ENCODE results near the gene TSPAN18. TPM values are rescaled to one million over a fixed set of nuclear protein-coding genes. Genes with fewer than 3 reads are reported as not detected.

TSPAN18 gene
- total RNA-seq, 1 donor = 5.8 TPM

DNA sequence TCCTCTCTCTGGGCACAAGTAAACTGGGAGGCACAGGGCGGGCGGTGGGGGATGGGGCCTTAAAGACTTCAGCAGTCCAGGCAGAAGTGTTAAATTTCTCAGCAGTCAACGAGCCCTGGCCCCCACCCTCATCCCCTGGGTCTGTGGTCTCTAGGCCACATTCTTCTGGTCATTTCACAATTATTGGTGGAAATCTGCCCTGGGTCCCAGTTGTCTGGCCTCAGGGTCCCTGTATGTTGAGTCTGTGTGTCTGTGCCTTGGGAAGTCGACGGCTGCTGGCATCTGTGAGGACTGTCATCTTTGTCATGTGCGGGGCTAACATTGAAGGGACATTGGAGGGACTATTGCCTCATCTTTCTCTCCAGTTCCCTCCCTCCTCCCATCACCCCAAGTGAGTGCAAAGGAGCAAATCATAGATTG is 1.7 kb downstream of the TSPAN18 start:
- Histone ChIP-seq H3K4me2 (ENCODE audit: insufficient read depth, low read length) (peak overlapping the region; percentile 71), H3K79me2 (ENCODE audit: insufficient read depth, low read length) (no peaks in the 10 kb centered on the region), H3K9me3 (ENCODE audit: low read depth, low read length) (no peaks in the 10 kb centered on the region), H3K27ac (ENCODE audit: low read depth, low read length) (no peak overlapping the region), H4K20me1 (ENCODE audit: insufficient read depth, low read length) (no peaks in the 10 kb centered on the region), H2AFZ (ENCODE audit: low read length) (no peak overlapping the region), H3K36me3 (ENCODE audit: insufficient read depth, low read length) (no peaks in the 10 kb centered on the region), H3K27me3 (ENCODE audit: insufficient read depth, low read length) (peaks cover 65% of the 10 kb centered on the region), H3K4me3 (ENCODE audit: insufficient read depth, low read length) (peak overlapping the region; percentile 71), H3K4me1 (ENCODE audit: insufficient read depth, low read length) (peaks cover 7% of the 10 kb centered on the region)
- no peak for TF ChIP-seq CTCF (IDR thresholded peaks at IDR 0.05; ENCODE audit: extremely low read depth, low read depth, low read length)
- DNase-seq (ENCODE audit: insufficient read length, low spot score, missing footprints) = peak; percentile 87

GRCh38 chr11:44729063-44729462 is 2.3 kb downstream of the TSPAN18 start:
- DNase-seq (ENCODE audit: insufficient read length, low spot score, missing footprints) = no peak
- no peaks in the 10 kb centered on the region for H4K20me1 ChIP-seq (ENCODE audit: insufficient read depth, low read length)
- no peak overlapping the region for H2AFZ ChIP-seq (ENCODE audit: low read length)
- no peaks in the 10 kb centered on the region for H3K9me3 ChIP-seq (ENCODE audit: low read depth, low read length)
- peaks cover 65% of the 10 kb centered on the region for H3K27me3 ChIP-seq (ENCODE audit: insufficient read depth, low read length)
- no peaks in the 10 kb centered on the region for H3K79me2 ChIP-seq (ENCODE audit: insufficient read depth, low read length)
- H3K27ac ChIP-seq (ENCODE audit: low read depth, low read length) = no peak overlapping the region
- H3K4me2 ChIP-seq (ENCODE audit: insufficient read depth, low read length) = no peak overlapping the region
- H3K4me1 ChIP-seq (ENCODE audit: insufficient read depth, low read length) = peaks cover 7% of the 10 kb centered on the region
- H3K4me3 ChIP-seq (ENCODE audit: insufficient read depth, low read length) = no peak overlapping the region
- no peaks in the 10 kb centered on the region for H3K36me3 ChIP-seq (ENCODE audit: insufficient read depth, low read length)
- no peak for TF ChIP-seq CTCF (IDR thresholded peaks at IDR 0.05; ENCODE audit: extremely low read depth, low read depth, low read length)

DNA sequence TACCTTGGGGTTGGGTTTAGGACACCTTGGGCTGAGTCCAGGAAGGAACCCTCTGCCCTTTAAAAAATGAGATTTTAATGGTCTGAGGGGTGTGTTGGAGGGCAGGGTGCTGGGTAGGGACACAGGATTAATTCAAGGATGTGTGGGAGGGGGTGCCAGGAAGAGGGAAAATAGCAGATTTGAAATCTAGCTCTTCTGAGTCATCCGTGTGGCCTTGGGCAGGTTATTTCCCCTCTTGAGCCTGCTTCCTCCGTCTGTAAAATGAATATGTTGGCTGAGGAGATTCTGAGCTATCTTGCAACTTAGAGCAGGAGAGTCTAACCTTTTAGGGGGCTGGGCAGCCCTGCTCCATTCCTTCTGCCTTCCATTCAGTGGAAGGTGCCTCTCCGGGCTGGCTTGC is 3.0 kb downstream of the TSPAN18 start:
- no peak overlapping the region for H3K27ac ChIP-seq (ENCODE audit: low read depth, low read length)
- H3K9me3 ChIP-seq (ENCODE audit: low read depth, low read length) = no peaks in the 10 kb centered on the region
- no peaks in the 10 kb centered on the region for H3K36me3 ChIP-seq (ENCODE audit: insufficient read depth, low read length)
- peaks cover 7% of the 10 kb centered on the region for H3K4me1 ChIP-seq (ENCODE audit: insufficient read depth, low read length)
- no peak overlapping the region for H3K4me3 ChIP-seq (ENCODE audit: insufficient read depth, low read length)
- DNase-seq (ENCODE audit: insufficient read length, low spot score, missing footprints) = no peak
- no peaks in the 10 kb centered on the region for H3K79me2 ChIP-seq (ENCODE audit: insufficient read depth, low read length)
- no peak overlapping the region for H3K4me2 ChIP-seq (ENCODE audit: insufficient read depth, low read length)
- TF ChIP-seq CTCF (IDR thresholded peaks at IDR 0.05; ENCODE audit: extremely low read depth, low read depth, low read length) = no peak
- H2AFZ ChIP-seq (ENCODE audit: low read length) = no peak overlapping the region
- peaks cover 64% of the 10 kb centered on the region for H3K27me3 ChIP-seq (ENCODE audit: insufficient read depth, low read length)
- no peaks in the 10 kb centered on the region for H4K20me1 ChIP-seq (ENCODE audit: insufficient read depth, low read length)

DNA sequence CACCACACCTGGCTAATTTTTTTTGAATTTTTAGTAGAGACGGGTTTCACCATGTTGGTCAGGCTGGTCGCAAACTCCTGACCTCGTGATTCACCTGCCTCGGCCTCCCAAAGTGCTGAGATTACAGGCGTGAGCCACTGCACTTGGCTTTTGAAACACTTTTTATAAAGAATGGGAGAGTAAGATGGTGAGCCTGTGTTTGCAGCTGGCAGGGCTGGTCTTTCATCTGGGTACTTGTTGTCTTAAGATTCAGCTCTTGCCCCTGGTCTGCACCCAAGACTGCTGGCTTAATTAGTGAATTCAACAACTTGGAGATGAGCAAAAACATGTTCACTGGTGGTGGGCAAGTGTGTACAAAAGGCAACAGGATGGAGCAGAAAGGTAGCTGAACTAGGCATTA is 4.0 kb downstream of the TSPAN18 start:
- TF ChIP-seq CTCF (IDR thresholded peaks at IDR 0.05; ENCODE audit: extremely low read depth, low read depth, low read length) = no peak
- Histone ChIP-seq H3K4me1 (ENCODE audit: insufficient read depth, low read length) (peaks cover 7% of the 10 kb centered on the region), H4K20me1 (ENCODE audit: insufficient read depth, low read length) (no peaks in the 10 kb centered on the region), H3K9me3 (ENCODE audit: low read depth, low read length) (no peaks in the 10 kb centered on the region), H3K4me3 (ENCODE audit: insufficient read depth, low read length) (no peak overlapping the region), H3K36me3 (ENCODE audit: insufficient read depth, low read length) (no peaks in the 10 kb centered on the region), H3K27ac (ENCODE audit: low read depth, low read length) (no peak overlapping the region), H3K79me2 (ENCODE audit: insufficient read depth, low read length) (no peaks in the 10 kb centered on the region), H3K27me3 (ENCODE audit: insufficient read depth, low read length) (peaks cover 58% of the 10 kb centered on the region), H2AFZ (ENCODE audit: low read length) (no peak overlapping the region), H3K4me2 (ENCODE audit: insufficient read depth, low read length) (no peak overlapping the region)
- DNase-seq (ENCODE audit: insufficient read length, low spot score, missing footprints) = no peak
